Smooth muscle cell of the pulmonary artery (primary cell): ENCODE measurements around the gene CXADR. TPM values are rescaled to one million over a fixed set of nuclear protein-coding genes. Genes with fewer than 3 reads are reported as not detected.

Experiments
- total RNA-seq: library from RNA; depleted of rRNA; stranded (reverse); fragments of >200 nt; gene quantifications from 2 replicates; pipeline ENCODE4 v1.2.3, GENCODE V29; 2014

The CXADR gene
- total RNA-seq, result 0.91 and 2.2 TPM in 2 replicates

GRCh38 chr21:17512253-17513213 is at the start of gene CXADR:
Gene CXADR, plus strand, starts transcription at chr21:17513043. Its CDS starts 87 bp downstream, at chr21:17513130.

GRCh38 chr21:17612565-17613241 is 99.9 kb downstream of the CXADR start, which contains the start of gene BTG3:
Gene BTG3, minus strand, starts transcription at chr21:17612901. Its CDS starts 3,757 bp downstream, at chr21:17609144.

Other genes with a start within 250 kb of the CXADR start
- 16.1 and 18.9 TPM in 2 replicates for gene BTG3, start 99.9 kb downstream of the CXADR start, total RNA-seq